K562 (cell line): ENCODE results near the gene PHTF1. TPM values are rescaled to one million over a fixed set of nuclear protein-coding genes. Genes with fewer than 3 reads are reported as not detected.

ENCODE experiments used
- ATAC-seq: fragments of 200-7000 bp; cut with Tn5 transposase; 3 replicates; pipeline ENCODE4 v1.9.1; 2020; ENCODE audit warnings: moderate library complexity
- BruUV-seq: library from RNA; stranded (reverse); fragments of 400-500 nt; replicated peaks from 2 replicates; lab custom pipeline; 2021; lab: Mats Ljungman, UMichigan
- CTCF ChIA-PET: fragments of 300-600 bp; formaldehyde crosslinking; extraction: SDS; loops from one replicate; lab custom pipeline; 2021; ENCODE audit warnings: low intra/inter-chr PET ratio; lab: Yijun Ruan, JAX
- POLR2A ChIA-PET: fragments of 300-600, 350-650 bp; sonication (Branson Sonifier 250); formaldehyde crosslinking; extraction: SDS; loops from one replicate; lab custom pipeline; 2021; ENCODE audit warnings: antibody characterized with exemption, inconsistent platforms; lab: Yijun Ruan, JAX
- DNase-seq, 4 experiments: peaks; one replicate each; pipeline versions ENCODE4 v3.0.0 to v3.0.0-alpha.2; 2011 to 2018; ENCODE audit warnings: low spot score in 3 of 4, mixed read lengths in 3 of 4; ENCODE audit errors: extremely low read depth in 1 of 4
- FAIRE-seq: peaks from 2 replicates; lab custom pipeline; 2011; peaks lifted over from hg19 to GRCh38; lab: Jason Lieb, UNC
- H2AFZ ChIP-seq: 2 replicates; pipeline ENCODE4 v1.6.0; 2011; ENCODE audit warnings: low read depth, low read length, control low read depth, inconsistent platforms
- H3K27ac ChIP-seq: fragments of 200-600 bp; 3 replicates; pipeline ENCODE4 v1.8.0; 2011; ENCODE audit warnings: low read depth, mild to moderate bottlenecking, control low read depth, inconsistent platforms, low read length, moderate library complexity, mixed read lengths; ENCODE audit errors: extremely low read depth
- H3K27me3 ChIP-seq, 2 experiments: fragments of 300-600 bp in 1 of 2; 2 replicates in 1 of 2; 3 replicates in 1 of 2; pipeline versions ENCODE4 v1.6.0 to v1.8.0; 2011; ENCODE audit warnings: inconsistent platforms in 2 of 2, low read length in 2 of 2, mild to moderate bottlenecking in 1 of 2, mixed read lengths in 1 of 2, moderate library complexity in 1 of 2; ENCODE audit not compliant: control insufficient read depth in 2 of 2, insufficient read depth in 2 of 2
- H3K36me3 ChIP-seq: fragments of 300-600 bp; 3 replicates; pipeline ENCODE4 v1.8.0; 2011; ENCODE audit warnings: mild to moderate bottlenecking, low read length, inconsistent platforms; ENCODE audit not compliant: control insufficient read depth, insufficient read depth
- H3K4me1 ChIP-seq, 2 experiments: fragments of 200-600 bp in 1 of 2; replicated peaks in 1 of 2; 2 replicates in 1 of 2; 3 replicates in 1 of 2; pipeline versions ENCODE4 v1.5.1 to v1.8.0; 2011; ENCODE audit warnings: inconsistent platforms in 2 of 2, low read length in 2 of 2, mild to moderate bottlenecking in 1 of 2, mixed read lengths in 1 of 2, moderate library complexity in 1 of 2; ENCODE audit not compliant: control insufficient read depth in 2 of 2, insufficient read depth in 2 of 2
- H3K4me2 ChIP-seq: 2 replicates; pipeline ENCODE4 v1.6.1; 2011; ENCODE audit warnings: low read length, control low read depth, inconsistent platforms, mixed read lengths; ENCODE audit not compliant: insufficient read depth
- H3K4me3 ChIP-seq: fragments of 200-600 bp; sonication (generic), shearing (Covaris generic); 2 replicates; pipeline ENCODE4 v1.5.1; 2016; ENCODE audit warnings: control low read depth, inconsistent platforms
- H3K79me2 ChIP-seq: fragments of 200-600 bp; 3 replicates; pipeline ENCODE4 v1.8.0; 2011; ENCODE audit warnings: low read length, inconsistent platforms; ENCODE audit not compliant: control insufficient read depth, insufficient read depth
- H3K9ac ChIP-seq, 2 experiments: 2 replicates each; pipeline versions ENCODE4 v1.6.0 to v1.6.1; 2011; ENCODE audit warnings: low read depth in 2 of 2, low read length in 2 of 2, control low read depth in 1 of 2, inconsistent platforms in 1 of 2, mild to moderate bottlenecking in 1 of 2, mixed read lengths in 1 of 2; ENCODE audit not compliant: insufficient read depth in 1 of 2
- H3K9me1 ChIP-seq: one replicate; pipeline ENCODE4 v1.6.0; 2011; ENCODE audit warnings: inconsistent platforms, mild to moderate bottlenecking, low read length, moderate library complexity; ENCODE audit not compliant: control insufficient read depth, insufficient read depth
- H3K9me3 ChIP-seq: replicated peaks from 2 replicates; pipeline ENCODE4 v1.5.1; 2011; ENCODE audit warnings: low read depth, low read length, inconsistent platforms; ENCODE audit not compliant: control insufficient read depth, insufficient read depth
- H4K20me1 ChIP-seq: replicated peaks from 2 replicates; pipeline ENCODE4 v1.6.1; 2011; ENCODE audit warnings: low read length, inconsistent platforms, mixed read lengths; ENCODE audit not compliant: control insufficient read depth, insufficient read depth
- CC2D1A ChIP-seq: fragments of 450-650 bp; IDR thresholded peaks from 2 replicates; pipeline ENCODE4 v1.6.1; 2017; ENCODE audit warnings: mild to moderate bottlenecking
- CEBPG ChIP-seq, 3 experiments: fragments of 200-800 bp in 1 of 3; sonication (Bioruptor generic) in 1 of 3; sonication (generic) in 1 of 3; formaldehyde crosslinking in 1 of 3; IDR thresholded peaks in 2 of 3; conservative IDR thresholded peaks in 1 of 3; 2 replicates each; pipeline versions ENCODE4 v1.6.1 to v1.8.0; 2016 to 2022; ENCODE audit warnings: missing compliant biosample characterization in 2 of 3, missing genetic modification characterization in 2 of 3, mild to moderate bottlenecking in 1 of 3, missing genetic modification reagents in 1 of 3
- GATAD2A ChIP-seq: fragments of 450-650 bp; IDR thresholded peaks from 2 replicates; pipeline ENCODE4 v1.6.1; 2017
- GATAD2B ChIP-seq: fragments of 450-650 bp; IDR thresholded peaks from 2 replicates; pipeline ENCODE4 v1.6.1; 2017; ENCODE audit warnings: mild to moderate bottlenecking, borderline replicate concordance
- HNRNPUL1 ChIP-seq: fragments of 200-400 bp; formaldehyde crosslinking; IDR thresholded peaks from 2 replicates; pipeline ENCODE4 v1.6.1; 2017; ENCODE audit warnings: low read length
- HOXB6 ChIP-seq: fragments of 250-450 bp; sonication (Bioruptor Pico); IDR thresholded peaks from 2 replicates; pipeline ENCODE4 v1.5.1; 2022; ENCODE audit warnings: mild to moderate bottlenecking, borderline replicate concordance
- ILF3 ChIP-seq: fragments of 450-650 bp; IDR thresholded peaks from 2 replicates; pipeline ENCODE4 v1.6.1; 2018; ENCODE audit warnings: antibody characterized with exemption, mild to moderate bottlenecking, moderate library complexity, borderline replicate concordance
- JUND ChIP-seq, 2 experiments: IDR thresholded peaks; 2 replicates in 1 of 2; 3 replicates in 1 of 2; pipeline ENCODE4 v1.6.1; 2011; ENCODE audit warnings: borderline replicate concordance in 2 of 2, low read depth in 2 of 2, low read length in 2 of 2, improper control_type of control experiment in 1 of 2, missing biosample characterization in 1 of 2, missing genetic modification characterization in 1 of 2, missing genetic modification reagents in 1 of 2
- SETDB1 ChIP-seq: IDR thresholded peaks from one replicate; pipeline ENCODE4 v1.6.1; 2012; ENCODE audit warnings: low read length, control low read depth, inconsistent platforms
- TGIF2 ChIP-seq: sonication (generic); formaldehyde crosslinking; IDR thresholded peaks from 2 replicates; pipeline ENCODE4 v1.8.1; 2022; ENCODE audit warnings: mild to moderate bottlenecking, missing genetic modification reagents, moderate library complexity
- YY1 ChIP-seq, 3 experiments: IDR thresholded peaks; 2 replicates each; pipeline ENCODE4 v1.6.1; 2011; ENCODE audit warnings: low read length in 2 of 3, mild to moderate bottlenecking in 2 of 3, moderate library complexity in 2 of 3, borderline replicate concordance in 1 of 3, control low read depth in 1 of 3, low read depth in 1 of 3; ENCODE audit not compliant: insufficient read depth in 3 of 3, insufficient replicate concordance in 2 of 3, control insufficient read depth in 1 of 3, insufficient read length in 1 of 3; ENCODE audit errors: extremely low read depth in 1 of 3
- ZHX1 ChIP-seq: fragments of 150-350 bp; conservative IDR thresholded peaks from 2 replicates; pipeline ENCODE4 v1.6.1; 2014; ENCODE audit warnings: low read length
- ZNF140 ChIP-seq: fragments of 250-450 bp; sonication (Bioruptor Pico); IDR thresholded peaks from 2 replicates; pipeline ENCODE4 v1.8.0; 2021; ENCODE audit warnings: moderate library complexity, mild to moderate bottlenecking, inconsistent platforms
- ZNF23 ChIP-seq: fragments of 250-450 bp; sonication (Bioruptor Pico); IDR thresholded peaks from 2 replicates; pipeline ENCODE4 v1.4.0; 2020; ENCODE audit warnings: mild to moderate bottlenecking
- ZZZ3 ChIP-seq: fragments of 450-650 bp; IDR thresholded peaks from 2 replicates; pipeline ENCODE4 v1.6.1; 2016; ENCODE audit warnings: antibody characterized with exemption, mild to moderate bottlenecking, moderate library complexity
- WGBS: fragments of 100-300 bp; shearing (Covaris generic); methylation state at CpG from one replicate; pipeline ENCODE4 v1.1.6; 2016; ENCODE audit warnings: low coverage, mixed read lengths; ENCODE audit not compliant: insufficient coverage; ENCODE audit errors: missing lambda C conversion rate; 5-methylcytosine and 5-hydroxymethylcytosine counted together
- in situ Hi-C: fragments of 300-500 bp; cut with MboI; formaldehyde crosslinking; loops from 4 replicates; pipeline ENCODE4 v1.15.0; 2018; ENCODE audit warnings: inconsistent platforms, mixed read lengths
- intact Hi-C: fragments of 100-400 bp; cut with micrococcal nuclease; formaldehyde crosslinking; loops from 2 replicates; pipeline ENCODE4 v1.14.2; 2022
- polyA plus RNA-seq, 8 experiments: library from polyadenylated mRNA; depleted of rRNA in 4 of 8; stranded (reverse) in 5 of 8; unstranded in 3 of 8; fragments of >200 nt; fragmentation: Nextera tagmentation in 2 of 8; fragmentation: Illumina TruSeq in 1 of 8; extraction: Ambion mirVana in 2 of 8; extraction: Trizol in 1 of 8; gene quantifications; 2 replicates each; pipeline versions ENCODE4 v1.2.1 to v1.2.3, GENCODE V29; 2011 to 2014; ENCODE audit warnings: inconsistent platforms in 1 of 8, missing spikeins in 1 of 8
- total RNA-seq, 7 experiments: library from RNA; depleted of rRNA in 6 of 7; stranded (reverse); fragments of >200 nt in 6 of 7; fragmentation: Illumina TruSeq in 2 of 7; extraction: Trizol in 2 of 7; gene quantifications; 2 replicates each; pipeline versions ENCODE4 v1.2.1 to v1.2.3, GENCODE V29; 2011 to 2021; ENCODE audit warnings: low replicate concordance in 1 of 7
- TF ChIP-seq, protein P1 (sequence below): fragments of 250-450 bp; sonication (Bioruptor Pico); IDR thresholded peaks from 2 replicates; pipeline ENCODE4 v1.4.0; 2020; ENCODE audit warnings: mild to moderate bottlenecking, moderate library complexity

The PHTF1 gene
- total and polyA plus RNA-seq, 9 of the 15 experiments (the other 6 are each of a cell fraction or from before 2014, with no cell fraction given), result 8.4 to 36.2 (median 23.0) TPM

DNA sequence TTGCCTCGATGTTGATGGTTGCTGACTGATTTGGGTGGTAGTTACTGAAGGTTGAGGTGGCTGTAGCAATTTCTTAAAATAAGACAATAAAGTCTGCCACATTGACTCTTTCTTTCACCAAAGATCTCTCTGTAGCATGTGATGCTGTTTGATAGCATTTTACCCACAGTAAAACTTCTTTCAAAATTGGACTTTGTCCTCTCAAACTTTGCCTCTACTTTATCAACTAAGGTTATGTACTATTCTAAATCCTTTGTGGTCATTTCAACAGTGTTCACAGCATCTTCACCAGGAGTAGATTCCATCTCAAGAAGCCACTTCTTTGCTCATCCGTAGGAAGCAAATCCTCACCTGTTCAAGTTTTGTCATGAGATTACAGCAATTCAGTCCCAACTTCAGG lies 93.2 kb downstream of the PHTF1 start:
- Histone ChIP-seq H3K9me1 (no peaks in the 10 kb centered on the region), H2AFZ (no peak overlapping the region), H3K36me3 (no peaks in the 10 kb centered on the region), H3K4me1 (no peaks in the 10 kb centered on the region), H3K4me2 (no peak overlapping the region), H3K27me3 (no peaks in the 10 kb centered on the region), H3K4me3 (no peak overlapping the region), H3K79me2 (no peaks in the 10 kb centered on the region), H3K9me3 (no peaks in the 10 kb centered on the region), H3K27ac (no peak overlapping the region), H4K20me1 (no peaks in the 10 kb centered on the region), H3K9ac (no peak overlapping the region)
- POLR2A ChIA-PET, result no interaction called here
- intact Hi-C loops, result no loop called here
- CTCF ChIA-PET, result interaction anchor here (0.6 kb wide), 1 partner anchor 18 kb away, joined by 3 read pairs; no protein-coding TSS in a partner anchor
- DNase-seq (no peak), FAIRE-seq (no peak), ATAC-seq (no peak)
- WGBS, result 2% methylated on average over 2 of the region's 2 CpGs
- in situ Hi-C loops, result no loop called here
- BruUV-seq, result no TSS peak
- TF ChIP-seq ZHX1 (no peak), YY1 (IDR thresholded peaks at IDR 0.05; ENCODE audit: borderline replicate concordance in 1 of 3, control insufficient read depth in 1 of 3, extremely low read depth in 1 of 3, insufficient read depth in 3 of 3, insufficient read length in 1 of 3, insufficient replicate concordance in 2 of 3, low read depth in 1 of 3, low read length in 2 of 3) (no peak), ILF3 (no peak), HNRNPUL1 (no peak), CEBPG (CRISPR knock-in tag; IDR thresholded peaks at IDR 0.05) (no peak), CEBPG (tag; conservative IDR thresholded peaks at IDR 0.05 in 1 of 2, IDR thresholded peaks at IDR 0.05 in 1 of 2) (no peak), ZNF23 (CRISPR knock-in tag) (no peak), JUND (IDR thresholded peaks at IDR 0.05; ENCODE audit: borderline replicate concordance, low read depth, low read length) (no peak), JUND (tag; IDR thresholded peaks at IDR 0.05; ENCODE audit: borderline replicate concordance, low read depth, low read length) (no peak), TGIF2 (CRISPR knock-in tag) (no peak), HOXB6 (no peak), SETDB1 (no peak), GATAD2B (no peak), ZZZ3 (no peak), CC2D1A (no peak), ZNF140 (CRISPR knock-in tag) (no peak), GATAD2A (no peak)
- TF ChIP-seq, protein P1, sequence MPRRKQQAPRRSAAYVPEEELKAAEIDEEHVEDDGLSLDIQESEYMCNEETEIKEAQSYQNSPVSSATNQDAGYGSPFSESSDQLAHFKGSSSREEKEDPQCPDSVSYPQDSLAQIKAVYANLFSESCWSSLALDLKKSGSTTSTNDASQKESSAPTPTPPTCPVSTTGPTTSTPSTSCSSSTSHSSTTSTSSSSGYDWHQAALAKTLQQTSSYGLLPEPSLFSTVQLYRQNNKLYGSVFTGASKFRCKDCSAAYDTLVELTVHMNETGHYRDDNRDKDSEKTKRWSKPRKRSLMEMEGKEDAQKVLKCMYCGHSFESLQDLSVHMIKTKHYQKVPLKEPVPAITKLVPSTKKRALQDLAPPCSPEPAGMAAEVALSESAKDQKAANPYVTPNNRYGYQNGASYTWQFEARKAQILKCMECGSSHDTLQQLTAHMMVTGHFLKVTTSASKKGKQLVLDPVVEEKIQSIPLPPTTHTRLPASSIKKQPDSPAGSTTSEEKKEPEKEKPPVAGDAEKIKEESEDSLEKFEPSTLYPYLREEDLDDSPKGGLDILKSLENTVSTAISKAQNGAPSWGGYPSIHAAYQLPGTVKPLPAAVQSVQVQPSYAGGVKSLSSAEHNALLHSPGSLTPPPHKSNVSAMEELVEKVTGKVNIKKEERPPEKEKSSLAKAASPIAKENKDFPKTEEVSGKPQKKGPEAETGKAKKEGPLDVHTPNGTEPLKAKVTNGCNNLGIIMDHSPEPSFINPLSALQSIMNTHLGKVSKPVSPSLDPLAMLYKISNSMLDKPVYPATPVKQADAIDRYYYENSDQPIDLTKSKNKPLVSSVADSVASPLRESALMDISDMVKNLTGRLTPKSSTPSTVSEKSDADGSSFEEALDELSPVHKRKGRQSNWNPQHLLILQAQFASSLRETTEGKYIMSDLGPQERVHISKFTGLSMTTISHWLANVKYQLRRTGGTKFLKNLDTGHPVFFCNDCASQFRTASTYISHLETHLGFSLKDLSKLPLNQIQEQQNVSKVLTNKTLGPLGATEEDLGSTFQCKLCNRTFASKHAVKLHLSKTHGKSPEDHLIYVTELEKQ (CRISPR knock-in tag), result no peak
